Thoracic aorta (tissue), 2 donors: ENCODE data around the gene RSPO4. TPM values are rescaled to one million over a fixed set of nuclear protein-coding genes. Genes with fewer than 3 reads are reported as not detected.

ENCODE experiments used
- ATAC-seq: fragments of 150-250 bp; one replicate; pipeline ENCODE4 v1.8.0; 2017; ENCODE audit warnings: low read depth; ENCODE audit not compliant: insufficient number of reproducible peaks, low FRiP score
- DNase-seq: peaks from one replicate; pipeline ENCODE4 v3.0.0-alpha.2; 2020; ENCODE audit warnings: low spot score
- H3K27ac ChIP-seq, 2 donors: fragments of 200-600 bp; sonication (generic); 1 replicate in 1 of 2; 2 replicates in 1 of 2; pipeline ENCODE4 v1.5.1; 2016; ENCODE audit warnings: mild to moderate bottlenecking in 2 of 2, moderate library complexity in 2 of 2
- H3K27me3 ChIP-seq: fragments of 200-600 bp; sonication (generic); replicated peaks from 2 replicates; pipeline ENCODE4 v1.6.0; 2016; ENCODE audit warnings: mild to moderate bottlenecking; ENCODE audit not compliant: insufficient read depth
- H3K36me3 ChIP-seq: fragments of 200-600 bp; sonication (generic); one replicate; pipeline ENCODE4 v1.5.1; 2016
- H3K4me1 ChIP-seq, 2 donors: fragments of 200-600 bp; sonication (generic); 1 replicate in 1 of 2; 2 replicates in 1 of 2; pipeline versions ENCODE4 v1.5.1 to v1.6.0; 2016; ENCODE audit warnings: low read depth in 2 of 2, mild to moderate bottlenecking in 1 of 2; ENCODE audit not compliant: control insufficient read depth in 1 of 2
- H3K4me3 ChIP-seq: fragments of 200-600 bp; sonication (generic); 2 replicates; pipeline ENCODE4 v1.5.1; 2016; ENCODE audit warnings: mild to moderate bottlenecking
- H3K9me3 ChIP-seq: fragments of 200-600 bp; sonication (generic); 2 replicates; pipeline ENCODE4 v1.5.1; 2016
- total RNA-seq, 2 donors: library from RNA; depleted of rRNA; stranded (reverse); fragments of >200 nt; gene quantifications; one replicate each; pipeline versions ENCODE4 v1.1.0 to v1.2.3, GENCODE V29; 2016
- TF ChIP-seq, protein P1 (sequence below): fragments of 200-600 bp; sonication (generic); IDR thresholded peaks from one replicate; pipeline ENCODE4 v1.5.1; 2019; ENCODE audit warnings: antibody characterized with exemption

RSPO4 gene
- total RNA-seq, 2 donors from 2014 or later = not detected

DNA sequence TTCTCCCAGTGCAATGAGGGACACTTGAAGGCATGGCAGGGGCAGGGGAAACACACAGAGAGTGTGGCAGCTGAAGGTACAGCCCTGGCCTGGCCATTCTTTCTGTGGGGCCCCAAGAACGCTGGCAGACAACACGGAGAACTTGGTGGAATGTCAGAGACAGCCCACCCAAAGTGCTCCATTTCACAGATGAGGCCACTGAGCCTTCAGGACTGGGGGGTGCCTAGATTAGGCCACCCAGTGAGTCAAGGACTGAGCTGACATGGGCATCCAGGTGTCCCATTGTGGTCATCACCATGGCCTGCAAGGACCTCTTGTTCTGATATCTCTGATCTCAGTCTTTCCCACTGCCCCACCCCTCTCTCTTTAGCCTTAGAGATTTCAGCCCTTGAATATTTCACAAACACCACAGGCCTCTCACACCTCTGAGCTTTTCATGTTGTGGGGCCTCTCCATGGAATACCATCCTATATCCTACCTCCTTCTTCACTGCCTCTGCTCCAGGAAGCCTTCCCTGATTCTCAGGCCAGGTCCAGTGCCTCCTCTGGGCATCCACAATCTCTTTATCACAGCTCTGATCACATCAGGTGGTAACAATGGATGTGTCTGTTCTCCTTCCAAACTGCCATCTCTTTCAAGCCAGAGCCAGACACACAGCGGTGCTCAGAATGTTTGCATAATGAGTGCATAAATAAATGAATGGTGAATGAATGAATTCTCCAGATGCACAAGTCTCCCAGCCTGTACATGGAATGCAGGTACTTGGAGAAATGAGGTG, 2.0 kb upstream of the RSPO4 start:
- Histone ChIP-seq H3K27me3 (no peaks in the 10 kb centered on the region), H3K27ac (no peak overlapping the region), H3K9me3 (no peaks in the 10 kb centered on the region), H3K4me1 (no peaks in the 10 kb centered on the region), H3K36me3 (no peaks in the 10 kb centered on the region), H3K4me3 (no peak overlapping the region)
- ATAC-seq (no peak), DNase-seq (no peak)
- TF ChIP-seq, protein P1, sequence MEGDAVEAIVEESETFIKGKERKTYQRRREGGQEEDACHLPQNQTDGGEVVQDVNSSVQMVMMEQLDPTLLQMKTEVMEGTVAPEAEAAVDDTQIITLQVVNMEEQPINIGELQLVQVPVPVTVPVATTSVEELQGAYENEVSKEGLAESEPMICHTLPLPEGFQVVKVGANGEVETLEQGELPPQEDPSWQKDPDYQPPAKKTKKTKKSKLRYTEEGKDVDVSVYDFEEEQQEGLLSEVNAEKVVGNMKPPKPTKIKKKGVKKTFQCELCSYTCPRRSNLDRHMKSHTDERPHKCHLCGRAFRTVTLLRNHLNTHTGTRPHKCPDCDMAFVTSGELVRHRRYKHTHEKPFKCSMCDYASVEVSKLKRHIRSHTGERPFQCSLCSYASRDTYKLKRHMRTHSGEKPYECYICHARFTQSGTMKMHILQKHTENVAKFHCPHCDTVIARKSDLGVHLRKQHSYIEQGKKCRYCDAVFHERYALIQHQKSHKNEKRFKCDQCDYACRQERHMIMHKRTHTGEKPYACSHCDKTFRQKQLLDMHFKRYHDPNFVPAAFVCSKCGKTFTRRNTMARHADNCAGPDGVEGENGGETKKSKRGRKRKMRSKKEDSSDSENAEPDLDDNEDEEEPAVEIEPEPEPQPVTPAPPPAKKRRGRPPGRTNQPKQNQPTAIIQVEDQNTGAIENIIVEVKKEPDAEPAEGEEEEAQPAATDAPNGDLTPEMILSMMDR = no peak

DNA sequence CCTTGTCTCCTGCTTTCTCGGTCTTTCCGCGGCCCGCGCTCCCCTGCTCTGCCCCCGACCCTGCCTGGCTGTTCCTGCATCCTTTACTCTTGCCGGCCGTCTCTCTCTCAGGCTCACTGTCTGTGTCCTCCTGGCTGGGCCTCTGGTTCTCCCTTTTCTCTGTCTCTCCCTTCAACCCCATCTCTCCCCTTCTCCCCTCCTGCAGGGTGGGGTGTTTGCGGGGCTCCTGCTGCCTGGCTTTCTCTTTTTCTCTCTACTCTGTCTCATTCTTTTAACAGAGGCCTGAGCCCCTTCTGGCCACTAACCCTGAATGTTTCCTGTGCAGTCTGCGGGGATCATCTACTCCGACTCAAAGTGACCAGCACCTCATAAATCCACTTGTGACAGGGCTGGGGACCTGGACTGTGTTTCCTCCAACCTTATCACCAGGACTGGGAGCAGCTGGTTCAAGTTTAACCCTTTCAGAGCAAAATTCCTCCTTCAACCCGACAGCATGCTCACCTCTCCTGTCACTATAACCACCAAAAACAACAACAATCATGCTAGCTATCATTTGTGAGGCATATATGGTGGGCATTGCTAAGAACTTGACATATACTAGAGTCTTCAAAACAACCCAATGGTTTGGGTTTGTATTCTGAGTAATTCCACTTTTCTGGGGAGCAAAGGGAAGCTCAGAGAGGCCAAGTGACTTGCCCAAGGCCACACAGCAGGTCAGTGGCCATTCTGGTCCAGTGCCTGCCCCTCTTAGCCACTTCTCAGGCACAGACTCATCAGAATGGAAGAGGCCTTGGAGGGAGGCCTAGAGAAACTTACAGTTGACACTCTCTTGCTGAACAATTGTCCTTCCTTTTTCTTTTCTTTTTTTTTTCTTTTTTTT, 811 bp upstream of the RSPO4 start:
- Histone ChIP-seq H3K36me3 (no peaks in the 10 kb centered on the region), H3K4me3 (no peak overlapping the region), H3K27me3 (no peaks in the 10 kb centered on the region), H3K4me1 (no peaks in the 10 kb centered on the region), H3K27ac (no peak overlapping the region), H3K9me3 (no peaks in the 10 kb centered on the region)
- TF ChIP-seq, protein P1 = no peak
- no peak for DNase-seq
- no peak for ATAC-seq

DNA sequence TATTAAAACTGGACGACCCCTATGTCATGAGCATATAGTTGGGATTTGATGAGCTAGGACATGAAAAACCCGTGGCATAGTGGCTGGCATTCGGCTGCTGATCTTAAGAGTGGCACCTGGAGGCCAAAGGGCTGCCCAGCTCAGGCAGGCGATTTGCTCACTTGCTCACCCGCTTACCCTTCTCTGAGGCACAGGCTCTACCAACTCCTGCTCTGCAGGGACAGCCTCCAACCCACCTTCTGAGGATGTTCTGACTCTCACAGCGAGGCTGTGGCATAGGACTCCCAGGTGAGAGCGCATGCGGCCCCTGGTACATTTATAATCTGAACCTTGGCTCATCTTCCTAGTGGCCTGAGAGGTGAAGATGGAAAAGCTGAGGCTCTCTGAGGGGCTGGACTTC, 995 bp downstream of the RSPO4 start:
- DNase-seq = no peak
- no peaks in the 10 kb centered on the region for H3K27me3 ChIP-seq

DNA sequence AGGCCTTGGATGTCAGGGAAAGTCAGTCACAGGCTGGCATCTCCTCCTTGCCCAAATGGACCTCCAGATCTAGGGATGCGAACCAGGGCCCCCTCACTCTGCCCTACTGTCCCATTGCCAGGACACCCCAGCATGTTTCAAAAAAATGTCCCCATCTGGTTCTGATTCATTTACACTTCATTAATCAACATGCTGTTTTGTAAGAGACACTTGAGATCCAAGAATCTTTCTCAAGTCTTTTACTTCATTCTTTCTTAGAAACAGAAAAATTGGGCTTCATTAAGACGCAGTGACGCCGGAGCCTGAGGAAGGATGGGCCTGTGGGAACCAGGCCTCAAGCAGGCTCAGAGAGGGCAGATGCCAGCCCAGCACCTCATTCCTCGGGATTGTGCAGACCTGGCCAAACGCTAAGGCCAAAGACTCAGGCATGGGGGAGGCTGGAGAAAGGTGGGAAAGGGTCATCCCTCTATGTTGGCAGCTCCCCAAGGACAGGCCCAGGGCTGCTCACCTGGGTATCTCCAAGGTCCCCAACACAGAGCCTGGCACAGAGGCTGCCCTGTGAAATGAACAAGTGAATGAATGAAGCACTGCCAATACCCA, 3.8 kb downstream of the RSPO4 start:
- H3K4me3 ChIP-seq = no peak overlapping the region
- H3K36me3 ChIP-seq = no peaks in the 10 kb centered on the region
- H3K9me3 ChIP-seq = no peaks in the 10 kb centered on the region
- no peak for DNase-seq
- no peaks in the 10 kb centered on the region for H3K27me3 ChIP-seq
- TF ChIP-seq, protein P1 = no peak
- ATAC-seq = no peak
- H3K4me1 ChIP-seq = no peaks in the 10 kb centered on the region
- H3K27ac ChIP-seq = no peak overlapping the region

More for the DNA sequence above, 995 bp downstream of the RSPO4 start:
- ATAC-seq = no peak
- TF ChIP-seq, protein P1 = no peak
- Histone ChIP-seq H3K9me3 (no peaks in the 10 kb centered on the region), H3K4me3 (no peak overlapping the region), H3K4me1 (no peaks in the 10 kb centered on the region), H3K36me3 (no peaks in the 10 kb centered on the region), H3K27ac (no peak overlapping the region)

DNA sequence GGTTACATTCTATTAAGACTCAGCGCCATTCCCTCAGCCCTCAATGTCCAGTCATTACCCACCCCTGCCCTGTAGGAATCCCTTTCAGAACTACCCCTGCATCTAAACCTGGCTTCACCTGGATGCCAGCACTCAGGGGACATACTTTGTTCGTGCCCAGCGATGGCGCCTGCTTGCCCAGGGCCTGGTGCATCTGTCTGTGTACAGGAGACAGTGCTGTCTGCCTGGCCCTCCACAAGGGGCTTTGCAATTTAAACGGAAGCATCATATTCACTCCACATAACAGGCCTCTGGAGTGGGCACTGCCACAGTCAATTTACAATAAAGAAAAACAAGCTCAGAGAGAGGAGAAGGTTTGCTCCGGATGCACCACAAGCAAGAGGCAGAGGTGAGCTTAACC, 4.6 kb downstream of the RSPO4 start:
- no peaks in the 10 kb centered on the region for H3K9me3 ChIP-seq
- H3K4me1 ChIP-seq = no peaks in the 10 kb centered on the region
- DNase-seq = no peak

More for the DNA sequence above, 4.6 kb downstream of the RSPO4 start:
- no peak overlapping the region for H3K4me3 ChIP-seq
- H3K36me3 ChIP-seq = no peaks in the 10 kb centered on the region
- H3K27me3 ChIP-seq = no peaks in the 10 kb centered on the region
- no peak for ATAC-seq
- TF ChIP-seq, protein P1 = no peak
- no peak overlapping the region for H3K27ac ChIP-seq
